ENCODE measurements around the gene TRIM77. TPM values are rescaled to one million over a fixed set of nuclear protein-coding genes. Genes with fewer than 3 reads are reported as not detected.

TRIM77 gene
- not detected in 2 replicates for total RNA-seq

GRCh38 chr11:89709999-89710398 is at the start of gene TRIM77:
Gene TRIM77 (plus strand): TSS chr11:89710299. CDS start chr11:89710299, 0 bp downstream.

Other genes with a start within 250 kb of the TRIM77 start
- 0.15 TPM in 1 of 2 replicates, not detected in the other for gene NOX4, start 218.9 kb upstream of the TRIM77 start, total RNA-seq
- gene TRIM49, start 98.3 kb downstream of the TRIM77 start, total RNA-seq: not detected in 2 replicates
- not detected in 2 replicates for gene TRIM64B, start 168.2 kb downstream of the TRIM77 start, total RNA-seq
- gene TRIM49D1, start 211.9 kb downstream of the TRIM77 start, total RNA-seq: not detected in 2 replicates
- not detected in 2 replicates for gene TRIM49D2, start 213.8 kb downstream of the TRIM77 start, total RNA-seq

Measured in hair follicular keratinocyte (primary cell).